Measurements from ENCODE around the gene METTL16.
A peak's percentile ranks its signal among the peaks of the same experiment; 100 is the strongest.
"Not testable (repeated sequence)": the region's sequence is repeated elsewhere in the genome, so short reads cannot be mapped to it uniquely, and the experiment has no call there.

Gene METTL16, protein sequence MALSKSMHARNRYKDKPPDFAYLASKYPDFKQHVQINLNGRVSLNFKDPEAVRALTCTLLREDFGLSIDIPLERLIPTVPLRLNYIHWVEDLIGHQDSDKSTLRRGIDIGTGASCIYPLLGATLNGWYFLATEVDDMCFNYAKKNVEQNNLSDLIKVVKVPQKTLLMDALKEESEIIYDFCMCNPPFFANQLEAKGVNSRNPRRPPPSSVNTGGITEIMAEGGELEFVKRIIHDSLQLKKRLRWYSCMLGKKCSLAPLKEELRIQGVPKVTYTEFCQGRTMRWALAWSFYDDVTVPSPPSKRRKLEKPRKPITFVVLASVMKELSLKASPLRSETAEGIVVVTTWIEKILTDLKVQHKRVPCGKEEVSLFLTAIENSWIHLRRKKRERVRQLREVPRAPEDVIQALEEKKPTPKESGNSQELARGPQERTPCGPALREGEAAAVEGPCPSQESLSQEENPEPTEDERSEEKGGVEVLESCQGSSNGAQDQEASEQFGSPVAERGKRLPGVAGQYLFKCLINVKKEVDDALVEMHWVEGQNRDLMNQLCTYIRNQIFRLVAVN
- long read RNA-seq, donor 1, partial matches to known transcripts, result 6 of 6 reads
- long read RNA-seq, donor 1, other reads (novel, unspliced or antisense), result 0 of 6 reads
- long read RNA-seq, donor 2, full-length matches to known transcripts, result 1 of 1 reads
- long read RNA-seq, donor 2, partial matches to known transcripts, result 0 of 1 reads
- long read RNA-seq, donor 2, other reads (novel, unspliced or antisense), result 0 of 1 reads
- long read RNA-seq, donor 3, full-length matches to known transcripts, result 1 of 9 reads
- long read RNA-seq, donor 3, partial matches to known transcripts, result 8 of 9 reads
- long read RNA-seq, donor 3, other reads (novel, unspliced or antisense), result 0 of 9 reads
- long read RNA-seq, donor 4, full-length matches to known transcripts, result 3 of 9 reads
- long read RNA-seq, donor 4, partial matches to known transcripts, result 6 of 9 reads
- long read RNA-seq, donor 4, other reads (novel, unspliced or antisense), result 0 of 9 reads
- long read RNA-seq, donor 5, partial matches to known transcripts, result 7 of 7 reads
- long read RNA-seq, donor 5, other reads (novel, unspliced or antisense), result 0 of 7 reads
- long read RNA-seq, donor 6, result 0 reads
- long read RNA-seq, donor 7, result 0 reads
- long read RNA-seq, donor 8, partial matches to known transcripts, result 5 of 5 reads
- long read RNA-seq, donor 8, other reads (novel, unspliced or antisense), result 0 of 5 reads

DNA sequence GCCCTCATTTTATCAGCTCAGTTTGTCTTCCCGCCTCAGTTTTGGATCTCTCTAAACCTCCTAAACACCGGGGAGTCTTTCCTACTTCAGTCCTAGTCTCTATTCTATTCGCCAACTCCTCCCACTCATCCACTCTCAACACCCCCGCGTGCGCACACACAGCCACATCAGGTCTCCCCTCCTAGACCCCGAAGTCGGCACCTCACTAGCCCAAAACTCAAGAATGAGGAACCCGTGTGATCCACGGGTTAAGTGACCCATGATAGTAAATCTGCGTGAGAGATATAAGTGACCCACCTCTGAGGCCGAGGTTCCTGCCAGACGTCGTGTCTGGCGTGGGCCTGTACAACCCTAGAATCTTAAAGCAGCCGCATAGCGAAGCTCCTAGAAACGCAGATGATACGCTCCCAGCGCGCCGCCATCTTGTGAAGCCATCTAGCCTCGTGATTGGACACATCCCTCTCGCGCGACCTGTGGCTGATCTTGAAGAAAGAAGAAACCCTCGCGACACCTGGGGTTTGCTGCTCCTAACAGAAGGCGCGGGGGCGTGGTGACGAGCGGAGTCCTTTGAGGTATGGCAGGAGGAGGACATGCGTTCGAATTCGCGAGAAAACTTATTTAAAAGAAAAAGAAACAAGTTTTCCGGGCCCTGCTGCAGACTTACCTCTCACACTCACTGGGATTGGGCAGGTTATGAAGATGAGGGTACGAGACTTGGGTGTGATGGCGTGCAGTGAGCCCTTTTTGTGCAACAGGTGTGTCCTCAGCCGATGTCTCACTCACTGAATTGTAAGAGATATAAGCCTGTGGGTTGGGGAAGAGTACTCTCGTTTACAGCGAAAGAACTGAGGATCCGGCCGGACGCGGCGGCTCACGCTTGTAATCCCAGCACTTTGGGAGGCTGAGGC is at the start of gene METTL16:
Gene METTL16, minus strand, starts transcription at position 427 of the 908 bp plus-strand sequence. CDS start 9,557 bp downstream, outside the sequence.
- peak; percentile 91 for DNase-seq

DNA sequence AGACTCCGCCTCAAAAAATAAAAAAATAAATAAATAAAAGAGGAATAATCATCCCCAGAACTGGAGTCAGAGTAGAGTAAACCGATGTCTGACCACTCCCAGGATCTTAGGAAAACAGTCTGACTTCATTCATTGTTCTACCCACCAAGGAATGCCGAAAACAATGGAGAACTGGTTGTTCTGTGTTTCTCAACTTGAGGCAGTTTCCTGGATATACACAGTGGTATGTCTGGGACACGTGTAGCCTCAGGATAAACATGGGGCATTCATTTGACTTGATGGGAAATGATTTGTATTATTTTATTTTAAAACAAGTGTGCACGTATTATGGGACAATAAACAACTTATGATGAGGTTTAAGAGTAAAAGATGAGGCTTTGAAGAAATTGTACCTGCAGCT is 49.0 kb upstream of the METTL16 start:
- DNase-seq, result no peak

DNA sequence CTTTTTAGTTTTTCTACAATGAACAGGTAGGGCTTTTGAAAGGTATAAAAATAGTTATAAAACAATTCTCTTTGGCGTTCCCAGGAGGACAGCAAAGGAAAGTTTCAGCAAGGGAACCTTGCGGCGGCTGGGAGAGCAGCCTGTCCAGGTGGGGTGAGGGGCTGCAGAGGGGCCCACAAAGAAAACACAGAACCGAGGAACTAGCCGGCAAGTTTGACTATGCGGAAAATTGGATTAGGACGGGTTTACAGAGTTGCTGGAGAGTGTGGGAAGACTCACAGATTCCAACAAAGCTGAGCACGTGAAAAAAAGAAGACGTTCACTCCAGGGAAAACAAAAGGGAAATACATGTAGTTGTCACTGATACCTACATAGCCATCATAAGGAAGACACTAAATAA is 40.2 kb upstream of the METTL16 start:
- peak; percentile 8 for DNase-seq

DNA sequence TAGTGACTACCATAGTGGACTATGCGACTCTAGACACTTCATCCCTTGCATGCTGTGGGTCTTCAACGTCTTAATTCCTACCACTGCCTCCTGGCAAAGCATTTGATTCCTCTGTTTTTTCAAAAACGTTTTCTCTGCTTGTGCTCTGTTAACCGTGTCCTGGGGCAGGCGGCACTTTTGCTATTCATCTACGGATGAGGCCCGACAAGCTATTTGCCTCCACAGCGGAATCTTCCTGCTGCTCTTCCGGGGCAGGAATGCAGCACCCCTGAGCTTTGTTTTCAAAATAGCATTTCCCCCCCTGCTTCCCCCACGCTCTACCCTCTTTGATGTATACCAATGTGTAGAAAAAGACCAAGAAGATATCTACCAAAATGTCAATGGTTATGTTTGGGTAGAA is 39.8 kb upstream of the METTL16 start:
- DNase-seq, result peak; percentile 11

DNA sequence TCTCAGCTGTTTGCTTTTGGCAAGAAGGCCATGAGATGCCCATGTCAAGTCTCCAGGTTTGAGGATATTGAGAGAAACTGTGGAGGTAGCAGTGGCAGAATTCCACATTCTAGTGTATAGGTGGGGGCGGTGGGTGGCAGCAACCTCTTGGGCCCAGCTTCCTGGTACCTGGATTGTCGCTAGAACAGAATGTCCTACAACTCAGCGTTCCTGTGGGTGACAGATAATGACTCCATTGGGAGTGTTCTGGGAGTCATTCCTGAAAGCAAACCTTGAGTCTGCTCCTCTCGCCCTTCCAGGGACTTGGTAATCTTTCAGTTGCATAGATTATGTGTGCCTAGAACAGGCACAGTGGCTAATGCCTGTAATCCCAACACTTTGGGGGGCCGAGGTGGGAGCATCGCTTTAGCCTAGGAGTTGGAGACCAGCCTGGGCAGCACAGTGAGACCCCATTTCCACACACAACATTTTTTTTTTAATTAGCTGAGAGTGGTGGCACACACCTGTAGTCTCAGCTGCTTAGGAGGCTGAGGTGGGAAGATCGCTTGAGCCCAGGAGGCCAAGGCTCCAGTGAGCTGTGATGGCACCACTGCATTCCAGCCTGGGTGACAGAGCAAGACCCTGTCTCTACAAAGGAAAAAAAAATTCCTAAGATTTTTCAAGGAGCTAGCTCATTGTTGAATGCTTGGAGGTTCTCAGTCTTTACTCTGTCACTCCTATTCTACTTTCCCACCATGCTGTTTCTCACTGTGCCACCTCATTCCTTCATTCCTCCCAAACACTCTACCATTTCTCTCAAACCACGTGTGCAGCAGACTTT is 37.9 kb upstream of the METTL16 start:
- DNase-seq, result no peak

DNA sequence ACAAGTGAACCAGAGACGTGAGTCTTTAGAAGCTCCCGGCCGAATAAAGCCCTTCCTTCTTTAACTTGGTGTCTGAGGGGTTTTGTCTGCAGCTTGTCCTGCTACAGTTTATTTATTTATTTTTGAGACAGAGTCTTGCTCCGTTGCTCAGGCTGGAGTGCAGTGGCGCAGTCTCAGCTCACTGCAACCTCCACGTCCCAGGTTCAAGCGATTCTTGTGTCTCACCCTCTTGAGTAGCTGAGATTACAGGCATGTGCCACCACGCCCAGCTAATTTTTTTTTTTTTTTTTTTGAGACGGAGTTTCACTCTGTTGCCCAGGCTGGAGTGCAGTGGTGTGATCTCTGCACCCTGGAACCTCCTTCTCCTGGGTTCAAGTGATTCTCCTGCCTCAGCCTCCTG is 36.3 kb upstream of the METTL16 start:
- not testable (repeated sequence) for DNase-seq

DNA sequence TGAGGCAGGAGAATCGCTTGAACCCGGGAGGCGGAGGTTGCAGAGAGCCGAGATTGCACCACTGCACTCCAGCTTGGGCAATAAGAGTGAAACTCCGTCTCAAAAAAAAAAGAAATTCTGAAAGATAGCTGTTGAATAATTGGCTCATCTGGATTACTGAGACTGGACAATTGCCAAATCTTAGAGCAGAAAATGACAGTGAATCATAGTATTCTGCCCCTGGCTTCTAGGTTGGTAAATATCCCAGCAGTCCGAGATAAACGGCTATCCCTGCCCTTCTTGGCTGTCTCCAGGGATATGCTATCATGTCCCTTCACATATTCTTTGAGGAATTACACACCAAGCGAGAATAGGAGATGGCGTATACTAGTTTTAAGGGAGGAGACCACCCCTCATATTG is 35.5 kb upstream of the METTL16 start:
- no peak for DNase-seq

DNA sequence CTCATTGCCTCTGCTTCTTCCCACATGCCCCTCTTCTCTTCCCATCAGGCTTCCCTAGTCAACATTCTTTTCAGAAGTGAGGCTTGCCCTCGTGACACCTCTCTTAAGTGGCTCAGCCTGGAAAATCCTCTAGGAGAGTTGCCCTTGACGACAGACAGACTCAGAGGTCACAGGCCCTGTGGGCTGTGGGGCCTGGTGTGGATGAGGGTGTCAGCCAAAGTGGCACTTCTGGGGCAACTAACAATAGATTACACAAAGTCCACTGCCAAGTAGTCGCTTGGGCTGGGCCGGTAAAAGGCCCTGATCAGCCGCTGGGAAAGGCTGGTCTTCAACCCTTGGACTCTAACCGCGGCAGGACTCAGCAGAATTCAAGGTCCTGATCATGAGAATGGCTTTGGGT is 33.7 kb upstream of the METTL16 start:
- DNase-seq, result no peak

DNA sequence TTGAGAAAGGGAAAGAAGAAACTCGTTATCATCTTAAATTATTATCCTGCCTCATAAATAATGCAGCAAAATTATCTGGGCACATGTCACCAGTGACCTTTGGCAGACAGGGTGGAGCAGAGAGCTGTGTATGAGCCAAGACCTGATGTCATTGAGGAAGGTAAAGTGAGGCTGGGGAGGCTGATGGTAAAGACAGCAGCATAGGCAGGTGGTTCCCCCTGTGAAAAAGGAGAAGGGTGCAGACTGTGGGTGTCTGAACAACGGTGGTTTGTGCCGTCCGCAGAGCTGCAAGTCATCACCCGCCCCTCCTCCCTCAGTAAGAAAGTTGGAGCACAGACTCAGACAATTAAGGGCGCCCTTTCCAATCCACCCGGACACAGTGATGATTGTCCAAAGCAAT is 30.8 kb upstream of the METTL16 start:
- no peak for DNase-seq

DNA sequence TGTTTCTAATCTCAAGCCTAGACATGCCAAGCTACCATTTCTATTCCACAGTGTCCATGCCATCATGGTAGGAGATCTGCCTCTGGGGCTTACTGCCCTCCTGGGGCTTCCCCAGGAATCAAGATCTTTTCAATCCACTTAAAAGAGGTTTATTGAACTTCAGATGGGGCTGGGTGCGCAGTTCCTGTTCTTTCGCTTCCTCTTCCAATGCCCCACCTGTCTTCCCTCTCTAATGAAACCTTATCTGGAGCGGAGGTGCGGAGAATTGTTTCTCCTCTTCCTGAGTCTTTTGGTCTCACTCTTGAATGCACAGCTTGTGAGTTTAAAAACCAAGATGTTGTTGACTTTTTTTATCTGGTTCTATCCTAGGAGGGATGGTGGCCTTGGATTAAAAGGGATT is 30.4 kb upstream of the METTL16 start:
- no peak for DNase-seq

DNA sequence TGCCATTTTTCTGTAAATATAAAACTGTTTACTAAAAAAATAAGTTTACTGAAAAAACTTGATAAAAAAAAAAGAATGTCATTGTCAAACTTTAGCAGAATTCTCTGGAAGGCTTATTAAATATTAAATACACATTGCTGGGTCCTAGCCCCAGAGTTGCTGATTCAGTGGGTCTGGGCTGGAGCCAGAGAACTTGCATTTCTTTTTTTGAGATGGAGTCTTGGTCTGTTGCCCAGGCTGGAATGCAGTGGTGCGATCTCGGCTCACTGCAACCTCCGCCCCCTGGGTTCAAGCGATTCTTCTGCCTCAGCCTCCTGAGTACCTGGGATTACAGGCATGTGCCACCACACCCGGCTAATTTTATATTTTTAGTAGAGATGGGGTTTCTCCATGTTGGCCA is 25.9 kb upstream of the METTL16 start:
- DNase-seq, result not testable (repeated sequence)

DNA sequence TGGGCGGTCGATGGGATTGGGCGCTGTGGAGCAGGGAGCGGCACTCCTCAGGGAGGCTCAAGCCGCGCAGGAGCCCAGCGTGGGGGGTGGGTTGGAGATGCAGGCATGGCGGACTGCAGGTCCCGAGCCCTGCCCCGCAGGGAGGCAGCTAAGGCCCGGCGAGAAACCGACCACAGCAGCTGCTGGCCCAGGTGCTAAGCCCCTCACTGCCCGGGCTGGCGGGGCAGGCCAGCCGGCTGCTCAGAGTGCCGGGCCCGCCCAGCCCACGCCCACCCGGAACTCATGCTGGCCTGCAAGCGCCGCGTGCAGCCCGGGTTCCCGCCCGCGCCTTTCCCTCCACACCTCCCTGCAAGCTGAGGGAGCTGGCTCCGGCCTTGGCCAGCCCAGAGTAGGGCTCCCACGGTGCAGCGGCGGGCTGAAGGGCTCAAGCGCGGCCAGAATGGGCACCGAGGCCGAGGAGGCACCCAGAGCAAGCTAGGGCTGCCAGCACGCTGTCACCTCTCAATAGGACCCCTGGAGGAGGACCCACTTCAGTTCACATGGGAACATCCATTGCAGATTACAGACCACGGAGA is 20.5 kb upstream of the METTL16 start:
- DNase-seq, result no peak

DNA sequence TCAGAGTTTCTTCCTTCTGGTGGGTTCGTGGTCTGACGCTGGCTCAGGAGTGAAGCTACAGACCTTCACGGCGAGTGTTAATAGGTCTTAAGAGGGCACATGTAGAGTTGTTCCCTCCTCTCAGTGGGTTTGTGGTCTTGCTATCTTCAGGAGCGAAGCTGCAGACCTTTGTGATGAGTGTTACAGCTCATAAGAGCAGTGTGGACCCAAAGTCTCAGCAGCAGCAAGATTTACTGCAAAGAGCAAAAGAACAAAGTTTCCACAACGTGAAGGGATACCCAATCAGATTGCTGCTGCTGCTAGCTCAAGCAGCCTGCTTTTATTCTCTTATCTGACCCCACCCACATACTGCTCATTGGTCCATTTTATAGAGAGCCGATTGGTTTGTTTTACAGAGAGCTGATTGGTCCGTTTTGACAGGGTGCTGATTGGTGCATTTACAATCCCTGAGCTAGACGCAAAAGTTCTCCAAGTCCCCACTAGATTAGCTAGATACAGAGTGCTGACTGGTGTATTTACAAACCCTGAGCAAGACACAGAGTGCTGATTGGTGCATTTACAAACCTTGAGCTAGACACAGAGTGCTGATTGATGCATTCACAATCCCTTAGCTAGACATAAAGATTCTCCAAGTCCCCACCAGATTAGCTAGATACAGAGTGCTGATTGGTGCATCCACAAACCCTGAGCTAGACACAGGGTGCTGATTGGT is 19.7 kb upstream of the METTL16 start:
- DNase-seq, result not testable (repeated sequence)

DNA sequence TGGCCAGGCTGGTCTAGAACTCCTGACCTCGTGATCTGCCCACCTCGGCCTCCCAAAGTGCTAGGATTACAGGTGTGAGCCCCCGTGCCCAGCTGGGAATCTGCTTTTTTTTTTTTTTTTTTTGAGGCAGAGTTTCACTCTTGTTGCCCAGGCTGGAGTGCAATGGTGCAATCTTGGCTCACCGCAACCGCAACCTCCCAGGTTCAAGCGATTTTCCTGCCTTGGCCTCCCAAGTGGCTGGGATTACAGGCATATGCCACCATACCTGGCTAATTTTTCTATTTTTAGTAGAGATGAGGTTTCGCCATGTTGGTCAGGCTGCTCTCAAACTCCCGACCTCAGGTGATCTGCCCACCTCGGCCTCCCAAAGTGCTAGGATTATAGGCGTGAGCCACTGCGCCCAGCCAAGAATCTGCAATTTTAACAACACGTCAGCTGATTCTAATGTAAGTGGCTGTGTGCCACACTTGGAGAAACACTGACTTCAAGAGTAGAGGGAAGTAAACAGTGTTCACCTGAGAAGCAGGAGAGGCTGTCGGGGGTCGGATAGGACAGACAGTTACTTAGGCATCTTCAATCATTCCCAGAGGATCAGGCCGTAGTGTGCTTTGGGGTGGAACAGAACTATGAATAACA is 10.2 kb upstream of the METTL16 start:
- not testable (repeated sequence) for DNase-seq

DNA sequence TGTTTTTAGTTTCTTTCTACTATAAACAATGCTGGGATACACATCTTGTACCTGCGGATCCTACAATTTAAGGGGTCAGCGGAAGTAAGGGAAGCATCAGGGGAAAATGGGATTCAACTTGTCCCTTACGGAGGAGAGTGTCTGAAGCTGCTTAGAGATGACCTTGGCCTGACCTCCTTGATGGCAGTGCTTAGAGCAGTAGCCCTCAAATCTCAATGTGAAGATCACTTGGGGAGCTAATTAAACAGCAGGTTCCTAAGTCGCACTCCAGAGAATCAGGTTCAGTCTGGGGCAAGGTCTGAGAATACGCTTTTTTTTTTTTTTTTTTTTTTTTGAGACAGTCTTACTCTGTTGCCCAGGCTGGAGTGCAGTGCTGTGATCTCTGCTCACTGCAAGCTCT is 9.6 kb upstream of the METTL16 start:
- no peak for DNase-seq

DNA sequence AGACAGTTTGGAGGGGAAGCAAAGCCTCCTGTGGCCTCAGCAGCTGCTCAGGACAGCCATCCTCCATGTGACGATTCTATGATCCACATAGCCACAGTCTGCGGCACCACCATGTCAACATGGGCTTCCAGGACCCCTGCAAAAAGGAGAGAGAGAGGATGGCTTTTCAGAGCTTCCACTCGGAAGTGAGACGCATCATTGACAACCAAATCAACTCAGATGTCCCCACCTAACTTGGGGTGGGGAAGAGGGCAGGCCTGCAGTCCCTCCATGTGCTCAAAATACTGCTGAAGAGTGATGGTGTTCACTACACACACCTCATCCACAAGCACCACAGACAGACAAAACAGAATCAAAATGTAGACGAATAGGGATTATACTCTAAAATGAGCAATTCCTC is 5.9 kb upstream of the METTL16 start:
- no peak for DNase-seq

DNA sequence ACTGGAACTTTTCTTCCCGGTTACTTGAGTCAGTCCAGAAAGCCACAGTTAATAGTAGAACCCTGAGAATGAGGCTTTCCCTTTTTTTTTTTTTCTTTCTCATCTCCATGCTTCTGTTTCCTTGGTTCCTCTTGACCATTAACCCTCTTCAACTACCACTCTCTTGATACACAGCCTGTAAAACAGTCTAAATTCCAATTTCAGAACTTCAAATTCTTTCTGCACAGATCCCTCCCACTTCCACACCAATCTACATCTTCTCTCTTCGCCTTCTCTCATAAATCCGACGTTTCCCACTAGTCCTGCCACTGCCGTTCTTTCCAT is 588 bp downstream of the METTL16 start:
- no peak for DNase-seq

DNA sequence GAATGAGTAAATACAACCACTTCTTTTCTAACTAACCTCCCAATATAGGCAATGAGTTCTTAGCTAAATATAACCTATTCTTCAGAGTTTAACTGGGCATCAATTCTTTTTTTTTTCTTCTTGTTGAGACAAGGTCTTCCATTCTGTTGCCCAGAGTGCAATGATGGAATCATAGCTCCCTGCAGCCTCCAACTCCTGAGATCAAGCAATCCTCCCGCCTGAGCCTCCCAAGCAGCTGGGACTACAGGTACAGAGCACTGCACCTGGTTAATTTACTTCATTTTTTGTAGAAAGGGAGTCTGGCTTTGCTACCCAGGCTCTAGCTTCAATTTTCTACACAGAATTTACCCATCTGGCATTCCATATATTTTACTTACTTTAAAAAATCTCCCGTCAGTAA is 1.1 kb downstream of the METTL16 start:
- no peak for DNase-seq

DNA sequence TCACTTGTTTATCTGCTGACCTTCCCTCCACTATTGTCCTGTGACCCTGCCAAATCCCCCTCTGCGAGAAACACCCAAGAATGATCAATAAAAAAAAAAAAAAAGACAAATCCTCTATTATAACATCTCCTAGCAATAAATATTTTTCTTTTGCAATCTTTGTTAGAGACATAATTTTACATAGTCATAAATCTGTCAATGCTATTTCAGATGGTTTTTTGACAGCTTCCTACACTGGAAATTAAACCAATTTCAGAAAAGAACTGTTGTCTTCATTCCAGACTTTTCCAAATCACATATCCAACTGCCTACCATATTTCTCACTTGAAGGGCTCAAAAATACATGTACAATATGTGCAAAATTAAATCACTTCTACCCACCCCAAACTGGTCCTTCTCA is 3.7 kb downstream of the METTL16 start:
- DNase-seq, result no peak
